ENCODE results near the gene DNAJC12.

GRCh38 chr10:67763499-67764011 is 74.4 kb downstream of the DNAJC12 start:
- no peak for TF ChIP-seq CTCF (IDR thresholded peaks at IDR 0.05)
- TF ChIP-seq EZH2 (IDR thresholded peaks at IDR 0.05) = no peak
- no peak for TF ChIP-seq EZH2phosphoT487 (IDR thresholded peaks at IDR 0.05)
